ENCODE measurements around the gene POLH. TPM values are rescaled to one million over a fixed set of nuclear protein-coding genes. Genes with fewer than 3 reads are reported as not detected.

Gene POLH
- total and polyA plus RNA-seq, 9 of the 15 experiments (the other 6 are each of a cell fraction or from before 2014, with no cell fraction given) = 5.8 to 31.6 (median 20.6) TPM

GRCh38 chr6:43629104-43629504, 53.1 kb downstream of the POLH start, which contains the start of gene GTPBP2 (continued):
- TF ChIP-seq ARID4B (CRISPR knock-in tag; IDR thresholded peaks at IDR 0.05) (no peak), POLR2AphosphoS2 (IDR thresholded peaks at IDR 0.05; ENCODE audit: low read length) (no peak), ZNF589 (CRISPR knock-in tag; IDR thresholded peaks at IDR 0.05; ENCODE audit: low read depth) (0 out of 2 replicates have a peak, but pooled peaks have one; percentile 58), MEIS2 (IDR thresholded peaks at IDR 0.05; ENCODE audit: partially characterized antibody) (no peak), SREBF1 (IDR thresholded peaks at IDR 0.05; ENCODE audit: borderline replicate concordance, low read depth, low read length) (0 out of 2 replicates have a peak, but pooled peaks have one; percentile 18), ZNF644 (tag; IDR thresholded peaks at IDR 0.05; ENCODE audit: low read depth) (peak; percentile 96), TAF1 (IDR thresholded peaks at IDR 0.05; ENCODE audit: control insufficient read depth, extremely low read depth, insufficient read depth, low read length, severe bottlenecking) (peak; percentile 92), MAZ (CRISPR knock-in tag; conservative IDR thresholded peaks at IDR 0.05 in 1 of 2, IDR thresholded peaks at IDR 0.05 in 1 of 2) (peak in 1 of 2 experiments; percentile 78; a peak in 2 of 4 replicates), KDM2B (CRISPR knock-in tag; IDR thresholded peaks at IDR 0.05) (no peak), CTBP1 (IDR thresholded peaks at IDR 0.05; ENCODE audit: borderline replicate concordance) (no peak), HCFC1 (IDR thresholded peaks at IDR 0.05; ENCODE audit: low read depth, low read length) (peak; percentile 99), ETS1 (conservative IDR thresholded peaks at IDR 0.05; ENCODE audit: control insufficient read depth, low read depth, low read length) (peak; percentile 98), SRSF1 (IDR thresholded peaks at IDR 0.05; ENCODE audit: low read depth, low read length) (no peak), SMAD4 (CRISPR knock-in tag; conservative IDR thresholded peaks at IDR 0.05) (no peak), ZNF197 (CRISPR knock-in tag; IDR thresholded peaks at IDR 0.05; ENCODE audit: low read depth) (peak; percentile 94), KHSRP (IDR thresholded peaks at IDR 0.05) (no peak), BDP1 (IDR thresholded peaks at IDR 0.05; ENCODE audit: insufficient read depth, insufficient read length) (no peak)
- TF ChIP-seq, protein P1, sequence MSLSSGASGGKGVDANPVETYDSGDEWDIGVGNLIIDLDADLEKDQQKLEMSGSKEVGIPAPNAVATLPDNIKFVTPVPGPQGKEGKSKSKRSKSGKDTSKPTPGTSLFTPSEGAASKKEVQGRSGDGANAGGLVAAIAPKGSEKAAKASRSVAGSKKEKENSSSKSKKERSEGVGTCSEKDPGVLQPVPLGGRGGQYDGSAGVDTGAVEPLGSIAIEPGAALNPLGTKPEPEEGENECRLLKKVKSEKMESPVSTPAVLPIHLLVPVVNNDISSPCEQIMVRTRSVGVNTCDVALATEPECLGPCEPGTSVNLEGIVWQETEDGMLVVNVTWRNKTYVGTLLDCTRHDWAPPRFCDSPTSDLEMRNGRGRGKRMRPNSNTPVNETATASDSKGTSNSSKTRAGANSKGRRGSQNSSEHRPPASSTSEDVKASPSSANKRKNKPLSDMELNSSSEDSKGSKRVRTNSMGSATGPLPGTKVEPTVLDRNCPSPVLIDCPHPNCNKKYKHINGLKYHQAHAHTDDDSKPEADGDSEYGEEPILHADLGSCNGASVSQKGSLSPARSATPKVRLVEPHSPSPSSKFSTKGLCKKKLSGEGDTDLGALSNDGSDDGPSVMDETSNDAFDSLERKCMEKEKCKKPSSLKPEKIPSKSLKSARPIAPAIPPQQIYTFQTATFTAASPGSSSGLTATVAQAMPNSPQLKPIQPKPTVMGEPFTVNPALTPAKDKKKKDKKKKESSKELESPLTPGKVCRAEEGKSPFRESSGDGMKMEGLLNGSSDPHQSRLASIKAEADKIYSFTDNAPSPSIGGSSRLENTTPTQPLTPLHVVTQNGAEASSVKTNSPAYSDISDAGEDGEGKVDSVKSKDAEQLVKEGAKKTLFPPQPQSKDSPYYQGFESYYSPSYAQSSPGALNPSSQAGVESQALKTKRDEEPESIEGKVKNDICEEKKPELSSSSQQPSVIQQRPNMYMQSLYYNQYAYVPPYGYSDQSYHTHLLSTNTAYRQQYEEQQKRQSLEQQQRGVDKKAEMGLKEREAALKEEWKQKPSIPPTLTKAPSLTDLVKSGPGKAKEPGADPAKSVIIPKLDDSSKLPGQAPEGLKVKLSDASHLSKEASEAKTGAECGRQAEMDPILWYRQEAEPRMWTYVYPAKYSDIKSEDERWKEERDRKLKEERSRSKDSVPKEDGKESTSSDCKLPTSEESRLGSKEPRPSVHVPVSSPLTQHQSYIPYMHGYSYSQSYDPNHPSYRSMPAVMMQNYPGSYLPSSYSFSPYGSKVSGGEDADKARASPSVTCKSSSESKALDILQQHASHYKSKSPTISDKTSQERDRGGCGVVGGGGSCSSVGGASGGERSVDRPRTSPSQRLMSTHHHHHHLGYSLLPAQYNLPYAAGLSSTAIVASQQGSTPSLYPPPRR (CRISPR knock-in tag; IDR thresholded peaks at IDR 0.05; ENCODE audit: borderline replicate concordance) = no peak
